Naive thymus-derived CD4-positive, alpha-beta T cell (primary cell): ENCODE data around the gene FGFR3. TPM values are rescaled to one million over a fixed set of nuclear protein-coding genes. Genes with fewer than 3 reads are reported as not detected.
"Not testable (repeated sequence)": the region's sequence is repeated elsewhere in the genome, so short reads cannot be mapped to it uniquely, and the experiment has no call there.

ENCODE experiments used
- ATAC-seq: fragments of 150-1000 bp; cut with Tn5 transposase; 2 replicates; pipeline ENCODE4 v1.10.0; 2021; ENCODE audit warnings: mild to moderate bottlenecking, moderate library complexity
- CTCF ChIA-PET: fragments of 350-600 bp; sonication (Branson Sonifier 250); formaldehyde crosslinking; loops from one replicate; lab custom pipeline; 2021; ENCODE audit warnings: antibody characterized with exemption; lab: Charles Lee
- POLR2A ChIA-PET: fragments of 350-600 bp; sonication (Branson Sonifier 250); formaldehyde crosslinking; loops from one replicate; lab custom pipeline; 2021; ENCODE audit warnings: antibody characterized with exemption, inconsistent platforms; lab: Charles Lee
- DNase-seq, 9 donors: peaks; one replicate each; pipeline versions ENCODE4 v3.0.0 to v3.0.0-alpha.2; 2020 to 2022; ENCODE audit warnings: mixed read lengths in 1 of 9
- H3K27ac ChIP-seq: one replicate; pipeline ENCODE4 v1.7.0; 2013; ENCODE audit warnings: mild to moderate bottlenecking, low read depth, low read length, moderate library complexity
- H3K27me3 ChIP-seq, 2 donors: one replicate each; pipeline ENCODE4 v1.7.0; 2013; ENCODE audit warnings: low read length in 2 of 2, mild to moderate bottlenecking in 2 of 2, moderate library complexity in 2 of 2; ENCODE audit not compliant: control insufficient read depth in 2 of 2, insufficient read depth in 2 of 2
- H3K36me3 ChIP-seq, 3 experiments: 1 replicate in 2 of 3; 2 replicates in 1 of 3; pipeline ENCODE4 v1.7.0; 2013; ENCODE audit warnings: low read length in 3 of 3, mild to moderate bottlenecking in 3 of 3, moderate library complexity in 1 of 3; ENCODE audit not compliant: insufficient read depth in 3 of 3, control insufficient read depth in 2 of 3
- H3K4me1 ChIP-seq, 2 donors: one replicate each; pipeline ENCODE4 v1.7.0; 2013; ENCODE audit warnings: low read length in 2 of 2, mild to moderate bottlenecking in 2 of 2, moderate library complexity in 1 of 2; ENCODE audit not compliant: control insufficient read depth in 2 of 2, insufficient read depth in 2 of 2
- H3K4me3 ChIP-seq: 2 replicates; pipeline ENCODE4 v1.7.0; 2013; ENCODE audit warnings: mild to moderate bottlenecking, low read length
- H3K9me3 ChIP-seq, 3 experiments: 1 replicate in 2 of 3; 2 replicates in 1 of 3; pipeline ENCODE4 v1.7.0; 2013; ENCODE audit warnings: low read length in 3 of 3; ENCODE audit not compliant: control insufficient read depth in 2 of 3
- H3K27ac Mint-ChIP-seq, 9 donors: one replicate each; pipeline ENCODE4 v1.8.0; 2020 to 2022; ENCODE audit warnings: mixed read lengths in 9 of 9, mild to moderate bottlenecking in 8 of 9, moderate library complexity in 5 of 9, inconsistent platforms in 2 of 9
- H3K27me3 Mint-ChIP-seq, 5 donors: one replicate each; pipeline ENCODE4 v1.8.0; 2021 to 2022; ENCODE audit warnings: mixed read lengths in 5 of 5, mild to moderate bottlenecking in 1 of 5
- H3K36me3 Mint-ChIP-seq, 5 donors: one replicate each; pipeline ENCODE4 v1.8.0; 2020 to 2022; ENCODE audit warnings: mixed read lengths in 5 of 5, mild to moderate bottlenecking in 3 of 5, inconsistent platforms in 1 of 5
- H3K4me1 Mint-ChIP-seq, 7 donors: one replicate each; pipeline ENCODE4 v1.8.0; 2020 to 2022; ENCODE audit warnings: mixed read lengths in 7 of 7, mild to moderate bottlenecking in 3 of 7, inconsistent platforms in 1 of 7
- H3K4me3 Mint-ChIP-seq, 10 donors: one replicate each; pipeline ENCODE4 v1.8.0; 2020 to 2022; ENCODE audit warnings: mild to moderate bottlenecking in 10 of 10, mixed read lengths in 10 of 10, moderate library complexity in 6 of 10, inconsistent platforms in 2 of 10
- H3K9me3 Mint-ChIP-seq, 11 donors: one replicate each; pipeline ENCODE4 v1.8.0; 2020 to 2022; ENCODE audit warnings: mixed read lengths in 11 of 11, mild to moderate bottlenecking in 4 of 11, inconsistent platforms in 1 of 11, moderate library complexity in 1 of 11
- intact Hi-C, 2 donors: fragments of 100-400 bp; cut with micrococcal nuclease; formaldehyde crosslinking; loops; one replicate each; pipeline ENCODE4 v1.15.1; 2023
- polyA plus RNA-seq, 2 donors: library from polyadenylated mRNA; unstranded; fragments of 300-500 nt; fragmentation: Illumina TruSeq; gene quantifications; one replicate each; pipeline ENCODE4 v1.2.3, GENCODE V29; 2021
- total RNA-seq, 6 experiments: library from RNA in 5 of 6; stranded (reverse) in 5 of 6; gene quantifications; 1 replicate in 5 of 6; 2 replicates in 1 of 6; pipeline ENCODE4 v1.2.3 and lab custom pipeline; 2021 to 2026

Gene FGFR3
- total and polyA plus RNA-seq, 7 experiments from 2014 or later: 1.0 TPM; not detected in 6

DNA sequence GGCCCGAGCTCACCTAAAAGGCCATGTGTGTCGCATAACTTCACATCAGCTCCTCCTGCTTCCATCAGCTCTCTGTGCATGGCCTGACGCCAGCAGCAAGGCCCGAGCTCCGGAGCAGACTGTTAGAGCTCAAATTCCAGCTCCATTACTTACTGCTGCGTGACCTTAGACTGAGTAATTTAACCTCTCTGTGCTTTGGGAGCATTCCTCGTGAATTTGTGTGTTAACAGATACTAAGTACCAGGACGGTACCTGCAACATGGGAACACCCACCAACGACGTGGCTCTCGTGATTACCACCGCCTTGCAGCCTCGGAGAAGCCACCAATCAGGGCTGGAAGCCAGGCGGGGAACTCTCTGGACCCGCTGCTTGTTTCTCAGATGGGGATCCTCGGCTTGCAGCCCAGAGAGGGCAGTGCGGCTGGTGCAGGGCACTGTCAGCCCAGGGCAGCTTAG, 49.9 kb downstream of the FGFR3 start:
- ATAC-seq: no peak
- peaks cover 8 to 38% (median 15%) of the 10 kb centered on the region in 5 donors for H3K36me3 Mint-ChIP-seq
- intact Hi-C loops: no loop called here

DNA sequence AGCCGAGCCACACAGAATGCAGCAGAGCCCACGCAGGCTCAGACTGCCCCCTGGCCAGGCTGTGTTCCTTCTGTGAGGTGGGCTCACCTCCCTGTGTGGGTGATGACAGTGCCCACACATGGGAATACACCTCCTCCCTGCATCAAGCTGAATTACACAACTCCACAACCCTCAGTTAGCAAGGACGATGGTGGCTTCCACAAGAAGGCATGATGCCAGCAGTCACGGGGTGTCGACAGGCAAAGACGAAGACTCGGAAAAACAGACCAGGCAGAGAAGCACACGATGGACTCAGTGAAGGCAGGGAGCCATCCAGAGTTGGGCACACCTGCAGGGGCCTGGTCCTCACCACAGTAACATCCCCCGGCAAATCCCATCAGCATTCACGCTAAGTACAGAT, 50.8 kb downstream of the FGFR3 start:
- Histone ChIP-seq H3K4me3 (no peak overlapping the region), H3K27ac (no peak overlapping the region), H3K27me3 (no peaks in the 10 kb centered on the region), H3K36me3 (peaks cover 0 to 41% (median 13%) of the 10 kb centered on the region in 3 experiments), H3K9me3 (no peaks in the 10 kb centered on the region), H3K4me1 (no peaks in the 10 kb centered on the region)
- Mint-ChIP-seq H3K4me1 (peaks cover 4 to 24% (median 13%) of the 10 kb centered on the region in 7 donors), H3K27ac (no peak overlapping the region), H3K4me3 (no peak overlapping the region), H3K27me3 (no peaks in the 10 kb centered on the region), H3K9me3 (no peaks in the 10 kb centered on the region), H3K36me3 (peaks cover 8 to 38% (median 14%) of the 10 kb centered on the region in 5 donors)
- DNase-seq (no peak), ATAC-seq (no peak)
- ChIA-PET POLR2A (no interaction called here), CTCF (no interaction called here)
- intact Hi-C loops: no loop called here

More for the DNA sequence above, 49.9 kb downstream of the FGFR3 start:
- Histone ChIP-seq H3K36me3 (peaks cover 0 to 47% (median 13%) of the 10 kb centered on the region in 3 experiments), H3K9me3 (no peaks in the 10 kb centered on the region), H3K4me3 (no peak overlapping the region), H3K4me1 (no peaks in the 10 kb centered on the region), H3K27ac (no peak overlapping the region), H3K27me3 (no peaks in the 10 kb centered on the region)
- ChIA-PET POLR2A (no interaction called here), CTCF (no interaction called here)
- no peak for DNase-seq
- H3K27ac Mint-ChIP-seq: no peak overlapping the region
- no peaks in the 10 kb centered on the region for H3K9me3 Mint-ChIP-seq
- no peak overlapping the region for H3K4me3 Mint-ChIP-seq
- H3K4me1 Mint-ChIP-seq: peaks cover 4 to 26% (median 14%) of the 10 kb centered on the region in 7 donors
- no peaks in the 10 kb centered on the region for H3K27me3 Mint-ChIP-seq

- intact Hi-C loops: not testable (repeated sequence)
These were observed 51.5 kb downstream of the FGFR3 start for GRCh38 chr4:1844618-1845017.

DNA sequence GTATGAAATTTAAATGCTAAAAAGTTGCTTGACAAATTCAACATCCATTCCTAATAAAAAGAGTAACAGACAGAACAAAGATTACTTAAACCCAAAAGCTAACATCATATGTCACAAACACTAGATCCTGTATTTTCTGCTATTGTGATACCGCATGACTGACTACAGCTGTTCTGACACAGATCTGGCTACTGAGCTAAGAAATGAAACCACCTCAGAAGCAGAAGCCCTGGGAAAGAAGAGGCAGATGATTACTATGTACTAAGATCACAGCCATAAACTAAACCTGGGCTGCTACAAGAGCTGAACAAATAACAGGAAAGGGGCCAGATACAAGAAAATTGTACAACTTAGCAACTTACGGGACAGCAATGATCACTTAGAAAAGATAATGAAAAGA, 53.5 kb downstream of the FGFR3 start:
- CTCF ChIA-PET: no interaction called here
- peak overlapping the region in 2 of 9 donors; percentile 19 to 54 for H3K27ac Mint-ChIP-seq

More at GRCh38 chr4:1844618-1845017, 51.5 kb downstream of the FGFR3 start:
- H3K27ac ChIP-seq, H3K4me3 Mint-ChIP-seq, POLR2A ChIA-PET, H3K4me3 ChIP-seq, CTCF ChIA-PET, H3K9me3 Mint-ChIP-seq, H3K9me3 ChIP-seq, ATAC-seq, H3K27me3 ChIP-seq, DNase-seq, H3K27ac Mint-ChIP-seq, H3K4me1 ChIP-seq, H3K27me3 Mint-ChIP-seq: not testable (repeated sequence)
- H3K36me3 Mint-ChIP-seq: peaks cover 2 to 33% (median 8%) of the 10 kb centered on the region in 5 donors
- H3K36me3 ChIP-seq: peaks cover 0 to 34% (median 12%) of the 10 kb centered on the region in 3 experiments
- H3K4me1 Mint-ChIP-seq: peaks cover 4 to 18% (median 8%) of the 10 kb centered on the region in 7 donors

DNA sequence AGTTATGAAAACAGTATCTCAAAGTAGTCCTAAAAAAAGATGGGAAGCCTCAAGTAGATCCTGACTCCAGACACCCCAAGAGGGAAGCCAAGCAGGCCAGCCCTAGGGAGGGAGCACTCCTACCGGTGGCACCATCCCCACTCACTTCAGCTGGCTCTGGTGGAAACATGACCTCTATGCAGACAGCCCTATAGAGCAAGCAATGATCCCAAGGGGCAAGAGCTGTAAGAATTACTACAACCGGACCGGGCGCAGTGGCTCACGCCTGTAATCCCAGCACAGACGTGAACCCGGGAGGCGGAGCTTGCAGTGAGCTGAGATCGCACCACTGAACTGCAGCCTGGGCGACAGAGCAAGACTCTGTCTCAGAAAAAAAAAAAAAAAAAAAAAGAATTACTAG, 57.2 kb downstream of the FGFR3 start:
- H3K36me3 ChIP-seq: peaks cover 0 to 7% (median 0%) of the 10 kb centered on the region in 3 experiments
- Mint-ChIP-seq H3K9me3 (no peaks in the 10 kb centered on the region), H3K4me1 (peaks cover 29 to 43% (median 35%) of the 10 kb centered on the region in 7 donors), H3K36me3 (peaks cover 0 to 12% (median 3%) of the 10 kb centered on the region in 5 donors), H3K27ac (peak overlapping the region in 2 of 9 donors; percentile 8 to 9), H3K4me3 (no peak overlapping the region), H3K27me3 (no peaks in the 10 kb centered on the region)
- ATAC-seq: no peak
- ChIA-PET CTCF (no interaction called here), POLR2A (no interaction called here)
- no peak overlapping the region for H3K27ac ChIP-seq
- intact Hi-C loops: no loop called here
- H3K4me1 ChIP-seq: peaks cover 6 to 8% of the 10 kb centered on the region in 2 donors
- no peak for DNase-seq
- H3K9me3 ChIP-seq: no peaks in the 10 kb centered on the region
- H3K27me3 ChIP-seq: no peaks in the 10 kb centered on the region
- no peak overlapping the region for H3K4me3 ChIP-seq

More for the DNA sequence above, 53.5 kb downstream of the FGFR3 start:
- ATAC-seq (no peak), DNase-seq (no peak)
- intact Hi-C loops: no loop called here
- Mint-ChIP-seq H3K4me3 (no peak overlapping the region), H3K9me3 (no peaks in the 10 kb centered on the region), H3K4me1 (peaks cover 12 to 24% (median 17%) of the 10 kb centered on the region in 7 donors), H3K36me3 (peaks cover 2 to 26% (median 8%) of the 10 kb centered on the region in 5 donors), H3K27me3 (no peaks in the 10 kb centered on the region)
- POLR2A ChIA-PET: interaction anchor here (0.6 to 0.8 kb wide), 2 partner anchors 28 to 32 kb away, joined by 3 read pairs; no protein-coding TSS in a partner anchor
- Histone ChIP-seq H3K36me3 (peaks cover 0 to 19% (median 4%) of the 10 kb centered on the region in 3 experiments), H3K4me3 (no peak overlapping the region), H3K27me3 (no peaks in the 10 kb centered on the region), H3K9me3 (no peaks in the 10 kb centered on the region), H3K4me1 (no peaks in the 10 kb centered on the region), H3K27ac (no peak overlapping the region)

- Mint-ChIP-seq H3K4me3 (peak overlapping the region in 1 of 10 donors; percentile 17), H3K27ac (peak overlapping the region in 3 of 9 donors; percentile 33 to 59 (median 52)), H3K36me3 (peaks cover 0 to 12% (median 3%) of the 10 kb centered on the region in 5 donors), H3K9me3 (no peaks in the 10 kb centered on the region), H3K27me3 (no peaks in the 10 kb centered on the region), H3K4me1 (peaks cover 29 to 43% (median 35%) of the 10 kb centered on the region in 7 donors)
- Histone ChIP-seq H3K4me1 (peaks cover 7 to 10% of the 10 kb centered on the region in 2 donors), H3K4me3 (no peak overlapping the region), H3K27ac (no peak overlapping the region), H3K36me3 (peaks cover 0 to 7% (median 0%) of the 10 kb centered on the region in 3 experiments), H3K27me3 (no peaks in the 10 kb centered on the region), H3K9me3 (no peaks in the 10 kb centered on the region)
- no peak for ATAC-seq
- DNase-seq: no peak
- intact Hi-C loops: no loop called here
- ChIA-PET POLR2A (no interaction called here), CTCF (interaction anchor here (0.7 kb wide), 2 partner anchors 21 to 48 kb away, joined by 3 to 4 read pairs; no protein-coding TSS in a partner anchor)
These were observed 58.1 kb downstream of the FGFR3 start for GRCh38 chr4:1851160-1851559.
